GM12878 (cell line): ENCODE measurements around the gene SERTAD2. TPM values are rescaled to one million over a fixed set of nuclear protein-coding genes. Genes with fewer than 3 reads are reported as not detected.
A peak's percentile ranks its signal among the peaks of the same experiment; 100 is the strongest.

ENCODE experiments used
- ATAC-seq: fragments of 200-7000 bp; cut with Tn5 transposase; 3 replicates; pipeline ENCODE4 v1.9.1; 2020; ENCODE audit warnings: mild to moderate bottlenecking, moderate library complexity
- BruUV-seq: library from RNA; stranded (reverse); fragments of 400-500 nt; replicated peaks from 2 replicates; lab custom pipeline; 2021; lab: Mats Ljungman, UMichigan
- CTCF ChIA-PET: fragments of 300-600 bp; sonication (Branson Sonifier 250); formaldehyde crosslinking; extraction: SDS; loops from one replicate; lab custom pipeline; 2021; ENCODE audit warnings: inconsistent platforms; lab: Yijun Ruan, JAX
- POLR2A ChIA-PET: fragments of 350-600 bp; formaldehyde crosslinking; extraction: SDS; loops from one replicate; lab custom pipeline; 2021; ENCODE audit warnings: inconsistent platforms; lab: Charles Lee
- RAD21 ChIA-PET: fragments of 300-600 bp; sonication (Branson Sonifier 250); formaldehyde crosslinking; loops from one replicate; lab custom pipeline; 2023; ENCODE audit warnings: antibody characterized with exemption; ENCODE audit not compliant: unreplicated experiment; lab: Charles Lee
- SMC1A ChIA-PET: fragments of 300-600 bp; sonication (Branson Sonifier 250); formaldehyde crosslinking; loops from one replicate; lab custom pipeline; 2023; ENCODE audit not compliant: unreplicated experiment, uncharacterized antibody; lab: Charles Lee
- DNase-seq: peaks from one replicate; pipeline ENCODE4 v3.0.0-alpha.2; 2011; ENCODE audit warnings: low read depth, low spot score
- FAIRE-seq: peaks from 3 replicates; lab custom pipeline; 2011; peaks lifted over from hg19 to GRCh38; lab: Jason Lieb, UNC
- H2AFZ ChIP-seq: 2 replicates; pipeline ENCODE4 v1.6.0; 2011; ENCODE audit warnings: low read depth, low read length, control low read depth; ENCODE audit not compliant: control insufficient read depth
- H3K27ac ChIP-seq: 2 replicates; pipeline ENCODE4 v1.5.1; 2011; ENCODE audit warnings: control low read depth; ENCODE audit not compliant: control insufficient read depth, insufficient read depth
- H3K27me3 ChIP-seq, 2 experiments: replicated peaks in 1 of 2; 2 replicates each; pipeline versions ENCODE4 v1.6.0 to v1.6.1; 2011; ENCODE audit warnings: low read length in 1 of 2; ENCODE audit not compliant: control insufficient read depth in 2 of 2, insufficient read depth in 2 of 2
- H3K36me3 ChIP-seq, 2 experiments: 2 replicates each; pipeline ENCODE4 v1.5.1; 2011; ENCODE audit warnings: low read length in 1 of 2; ENCODE audit not compliant: control insufficient read depth in 2 of 2, insufficient read depth in 2 of 2
- H3K4me1 ChIP-seq: 2 replicates; pipeline ENCODE4 v1.6.1; 2011; ENCODE audit warnings: mild to moderate bottlenecking, low read length, moderate library complexity, mixed read lengths; ENCODE audit not compliant: control insufficient read depth, insufficient read depth
- H3K4me2 ChIP-seq: 2 replicates; pipeline ENCODE4 v1.6.0; 2011; ENCODE audit warnings: control low read depth; ENCODE audit not compliant: control insufficient read depth, insufficient read depth
- H3K4me3 ChIP-seq: fragments of 200-600 bp; sonication (generic); 2 replicates; pipeline ENCODE4 v1.5.1; 2016
- H3K79me2 ChIP-seq: 2 replicates; pipeline ENCODE4 v1.6.0; 2011; ENCODE audit warnings: low read length; ENCODE audit not compliant: control insufficient read depth, insufficient read depth
- H3K9ac ChIP-seq: 2 replicates; pipeline ENCODE4 v1.8.0; 2011; ENCODE audit warnings: low read length, control low read depth, mixed read lengths; ENCODE audit not compliant: control insufficient read depth, insufficient read depth
- H3K9me3 ChIP-seq: replicated peaks from 3 replicates; pipeline ENCODE4 v1.5.1; 2011; ENCODE audit warnings: mild to moderate bottlenecking, low read length; ENCODE audit not compliant: control insufficient read depth, insufficient read depth
- H4K20me1 ChIP-seq: 2 replicates; pipeline ENCODE4 v1.6.0; 2011; ENCODE audit not compliant: control insufficient read depth, insufficient read depth
- ATF2 ChIP-seq: IDR thresholded peaks from 2 replicates; pipeline ENCODE4 v1.6.1; 2012; ENCODE audit warnings: low read length, inconsistent platforms
- BCL3 ChIP-seq: IDR thresholded peaks from 2 replicates; pipeline ENCODE4 v1.6.1; 2011; ENCODE audit warnings: borderline replicate concordance, low read depth, mild to moderate bottlenecking, moderate library complexity, low read length; ENCODE audit not compliant: insufficient read depth, poor library complexity, severe bottlenecking
- BRCA1 ChIP-seq: IDR thresholded peaks from 2 replicates; pipeline ENCODE4 v1.6.1; 2011; ENCODE audit warnings: low read depth, low read length, improper control_type of control experiment
- IRF4 ChIP-seq: IDR thresholded peaks from 2 replicates; pipeline ENCODE4 v1.6.1; 2011; ENCODE audit warnings: low read depth, low read length
- LARP7 ChIP-seq: fragments of 450-650 bp; IDR thresholded peaks from 2 replicates; pipeline ENCODE4 v1.6.1; 2017; ENCODE audit warnings: mild to moderate bottlenecking
- NFYB ChIP-seq: IDR thresholded peaks from 2 replicates; pipeline ENCODE4 v1.6.1; 2011; ENCODE audit warnings: low read depth, mild to moderate bottlenecking, low read length, improper control_type of control experiment, moderate library complexity; ENCODE audit not compliant: insufficient read depth
- PKNOX1 ChIP-seq: fragments of 450-650 bp; IDR thresholded peaks from 2 replicates; pipeline ENCODE4 v1.6.1; 2016; ENCODE audit warnings: mild to moderate bottlenecking
- POLR2A ChIP-seq: IDR thresholded peaks from 2 replicates; pipeline ENCODE4 v1.6.1; 2011; ENCODE audit warnings: low read depth, mild to moderate bottlenecking, low read length
- ZNF622 ChIP-seq: fragments of 450-650 bp; IDR thresholded peaks from 2 replicates; pipeline ENCODE4 v1.6.1; 2017; ENCODE audit warnings: mild to moderate bottlenecking, inconsistent platforms
- WGBS: methylation state at CpG from one replicate; pipeline ENCODE4 v1.1.6; 2016; ENCODE audit warnings: low lambda C conversion rate; ENCODE audit not compliant: insufficient replicate concordance, insufficient coverage; ENCODE audit errors: missing lambda C conversion rate; 5-methylcytosine and 5-hydroxymethylcytosine counted together
- in situ Hi-C: fragments of 300-500 bp; cut with MboI; formaldehyde crosslinking; loops from 9 replicates; pipeline ENCODE4 v1.14.3; 2018; ENCODE audit warnings: mixed read lengths
- intact Hi-C: fragments of 100-400 bp; cut with micrococcal nuclease; formaldehyde crosslinking; loops from one replicate; pipeline ENCODE4 v1.14.2; 2022; ENCODE audit not compliant: unreplicated experiment
- polyA plus RNA-seq, 11 experiments: library from polyadenylated mRNA; depleted of rRNA in 4 of 11; unstranded in 6 of 11; stranded (reverse) in 5 of 11; fragments of >200 nt; fragmentation: Nextera tagmentation in 4 of 11; fragmentation: Illumina TruSeq in 1 of 11; extraction: Ambion mirVana in 4 of 11; extraction: Trizol in 1 of 11; gene quantifications; 1 replicate in 1 of 11; 2 replicates in 10 of 11; pipeline versions ENCODE4 v1.2.1 to v1.2.3, GENCODE V29; 2011 to 2016; ENCODE audit warnings: inconsistent platforms in 2 of 11, missing spikeins in 2 of 11, low read depth in 1 of 11
- total RNA-seq, 4 experiments: library from RNA; depleted of rRNA in 3 of 4; stranded (reverse); fragments of >200 nt in 3 of 4; fragmentation: Illumina TruSeq in 1 of 4; extraction: Trizol in 1 of 4; gene quantifications; 2 replicates each; pipeline versions ENCODE4 v1.2.1 to v1.2.3, GENCODE V29; 2013 to 2021

The SERTAD2 gene
- total and polyA plus RNA-seq, 10 of the 15 experiments (the other 5 are each of a cell fraction or from before 2014, with no cell fraction given) = 7.9 to 28.7 (median 20.1) TPM

DNA sequence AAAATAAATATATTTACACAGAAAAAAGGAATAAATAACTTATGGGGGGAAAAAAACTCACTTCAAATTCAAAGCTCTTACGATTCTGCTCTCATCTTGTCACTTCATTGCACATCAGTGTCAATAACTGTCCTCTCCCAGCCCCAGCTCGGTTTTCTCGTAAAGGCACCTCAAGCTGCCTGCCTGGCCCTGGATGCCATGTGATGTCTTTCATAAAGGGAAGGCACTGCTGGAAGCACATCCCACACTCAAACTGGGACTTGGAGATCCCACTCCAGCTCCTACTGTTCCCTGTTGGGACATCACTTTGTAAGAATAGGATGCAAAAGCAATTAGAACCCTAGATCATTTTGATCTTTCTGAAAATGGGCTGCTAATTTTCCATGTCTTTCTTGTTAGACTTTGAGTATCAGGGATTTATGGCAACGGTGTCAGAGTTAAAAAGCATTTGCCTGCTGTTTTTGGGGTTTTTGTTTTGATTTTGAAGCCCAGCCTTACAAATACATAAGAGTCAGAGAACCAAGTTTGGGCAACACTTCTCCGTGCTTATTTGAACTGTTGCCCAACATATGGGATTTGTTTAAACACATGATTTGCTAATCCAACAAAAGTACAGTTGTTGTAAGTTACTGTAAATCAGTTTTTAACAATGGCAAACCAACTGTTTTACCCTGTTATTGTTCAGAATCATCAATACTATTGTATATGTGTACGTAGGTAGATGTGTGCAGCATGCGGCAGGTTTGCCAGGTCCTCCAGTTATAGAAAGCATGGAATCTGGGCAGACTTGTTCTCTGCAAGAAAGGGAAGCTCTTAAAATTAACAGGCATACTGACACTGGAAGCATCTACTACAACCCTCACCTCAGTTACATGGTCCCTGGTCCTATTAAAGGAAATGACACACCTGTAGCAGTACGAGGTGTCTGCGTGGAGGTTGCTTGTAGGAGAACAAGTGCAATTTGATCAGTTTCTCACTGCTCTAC is 20.6 kb downstream of the SERTAD2 start:
- in situ Hi-C loops = no loop called here

DNA sequence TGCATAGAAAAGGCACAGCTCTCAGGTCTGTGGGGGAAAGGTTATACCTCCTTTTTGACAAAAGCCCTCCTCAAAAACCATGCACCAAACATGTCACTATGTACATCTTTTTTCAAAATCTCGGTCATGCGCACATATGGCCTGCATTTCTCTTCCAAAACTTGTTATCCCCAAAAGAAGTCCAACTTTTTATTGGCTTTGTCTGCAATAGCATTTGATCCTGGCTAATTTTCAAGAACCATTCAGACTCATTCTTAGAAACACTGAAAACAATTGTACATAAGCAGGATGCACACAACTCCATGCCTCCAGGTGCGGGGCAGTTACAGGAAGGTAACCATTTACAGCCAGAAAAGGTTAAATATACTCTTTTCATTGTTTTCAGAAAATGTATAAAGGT is 21.9 kb downstream of the SERTAD2 start:
- peaks cover 34% of the 10 kb centered on the region for H3K79me2 ChIP-seq
- FAIRE-seq (no peak), ATAC-seq (no peak), DNase-seq (no peak)
- H3K27me3 ChIP-seq = no peaks in the 10 kb centered on the region
- intact Hi-C loops = no loop called here
- TF ChIP-seq BCL3 (no peak), IRF4 (no peak), PKNOX1 (no peak), ATF2 (no peak), BRCA1 (no peak), ZNF622 (no peak), NFYB (no peak), POLR2A (no peak)
- no peaks in the 10 kb centered on the region for H4K20me1 ChIP-seq
- peaks cover 17 to 30% of the 10 kb centered on the region in 2 experiments for H3K36me3 ChIP-seq
- H3K9me3 ChIP-seq = no peaks in the 10 kb centered on the region
- ChIA-PET SMC1A (interaction anchor here (1.1 to 1.9 kb wide), 3 partner anchors 13 to 108 kb away, joined by 3 to 5 read pairs (median 3); no protein-coding TSS in a partner anchor), CTCF (interaction anchor here (1.0 kb wide), 2 partner anchors 13 to 15 kb away, joined by 3 to 4 read pairs; no protein-coding TSS in a partner anchor), RAD21 (no interaction called here), POLR2A (interaction anchor here (0.5 to 0.7 kb wide), 2 partner anchors 43 to 850 kb away, joined by 3 to 6 read pairs; no protein-coding TSS in a partner anchor)
- WGBS = 100% methylated on average over 3 of the region's 3 CpGs
- H3K27ac ChIP-seq = no peak overlapping the region
- no peak overlapping the region for H3K4me3 ChIP-seq
- H3K4me1 ChIP-seq = peaks cover 13% of the 10 kb centered on the region
- in situ Hi-C loops = no loop called here
- no peak overlapping the region for H3K9ac ChIP-seq
- no peak overlapping the region for H3K4me2 ChIP-seq
- no TSS peak for BruUV-seq
- H2AFZ ChIP-seq = no peak overlapping the region

More for the DNA sequence above, 20.6 kb downstream of the SERTAD2 start:
- FAIRE-seq (no peak), ATAC-seq (no peak), DNase-seq (no peak)
- intact Hi-C loops = no loop called here
- ChIA-PET POLR2A (interaction anchor here (0.6 to 2.1 kb wide), 6 partner anchors 17 to 277 kb away, joined by 3 to 7 read pairs (median 4); no protein-coding TSS in a partner anchor), SMC1A (interaction anchor here (1.0 to 1.9 kb wide), 4 partner anchors 9 to 110 kb away, joined by 3 to 6 read pairs (median 4); no protein-coding TSS in a partner anchor), CTCF (interaction anchor here (0.6 to 1.0 kb wide), 4 partner anchors 9 to 145 kb away, joined by 3 to 4 read pairs (median 4); no protein-coding TSS in a partner anchor), RAD21 (interaction anchor here (0.7 kb wide), 1 partner anchor 234 kb away, joined by 4 read pairs; no protein-coding TSS in a partner anchor)
- H3K27me3 ChIP-seq = no peaks in the 10 kb centered on the region
- H3K4me3 ChIP-seq = no peak overlapping the region
- H3K4me1 ChIP-seq = peaks cover 26% of the 10 kb centered on the region
- BruUV-seq = no TSS peak
- H3K9me3 ChIP-seq = no peaks in the 10 kb centered on the region
- H3K36me3 ChIP-seq = peaks cover 17 to 30% of the 10 kb centered on the region in 2 experiments
- H3K9ac ChIP-seq = no peak overlapping the region
- peaks cover 47% of the 10 kb centered on the region for H3K79me2 ChIP-seq
- no peak overlapping the region for H3K4me2 ChIP-seq
- 96% methylated on average over 9 of the region's 9 CpGs for WGBS
- H3K27ac ChIP-seq = no peak overlapping the region
- H4K20me1 ChIP-seq = no peaks in the 10 kb centered on the region
- TF ChIP-seq POLR2A (0 out of 2 replicates have a peak, but pooled peaks have one; percentile 16), LARP7 (no peak)
- H2AFZ ChIP-seq = no peak overlapping the region
